ENCODE results near the gene UBE2QL1.

DNA sequence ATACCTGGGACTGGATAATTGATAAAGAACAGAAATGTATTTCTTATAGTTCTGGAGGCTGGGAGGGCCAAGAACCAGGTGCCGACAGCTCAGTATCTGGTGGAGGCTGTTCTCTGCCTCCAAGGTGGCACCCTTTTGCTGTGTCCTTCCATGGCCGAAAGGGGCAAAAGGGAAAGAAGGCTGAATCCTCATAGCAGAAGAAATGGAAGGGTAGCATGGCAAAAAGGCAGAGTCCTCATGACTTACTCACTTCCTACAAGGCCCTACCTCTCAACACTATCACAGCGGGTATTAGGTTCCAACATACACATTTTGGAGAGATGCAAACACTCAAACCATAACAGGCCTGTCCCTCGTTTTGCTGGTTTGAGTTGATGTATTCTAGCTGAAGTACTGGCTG, 45.2 kb upstream of the UBE2QL1 start:
- TF ChIP-seq, protein P1, sequence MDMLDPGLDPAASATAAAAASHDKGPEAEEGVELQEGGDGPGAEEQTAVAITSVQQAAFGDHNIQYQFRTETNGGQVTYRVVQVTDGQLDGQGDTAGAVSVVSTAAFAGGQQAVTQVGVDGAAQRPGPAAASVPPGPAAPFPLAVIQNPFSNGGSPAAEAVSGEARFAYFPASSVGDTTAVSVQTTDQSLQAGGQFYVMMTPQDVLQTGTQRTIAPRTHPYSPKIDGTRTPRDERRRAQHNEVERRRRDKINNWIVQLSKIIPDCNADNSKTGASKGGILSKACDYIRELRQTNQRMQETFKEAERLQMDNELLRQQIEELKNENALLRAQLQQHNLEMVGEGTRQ (IDR thresholded peaks at IDR 0.05) = no peak
- TF ChIP-seq POLR2AphosphoS2 (conservative IDR thresholded peaks at IDR 0.05; ENCODE audit: low read length) (no peak), EP300 (IDR thresholded peaks at IDR 0.05) (no peak), RFX5 (IDR thresholded peaks at IDR 0.05) (no peak), ZFP36 (IDR thresholded peaks at IDR 0.05; ENCODE audit: borderline replicate concordance, partially characterized antibody) (no peak), ESRRA (IDR thresholded peaks at IDR 0.05; ENCODE audit: borderline replicate concordance, low read length) (no peak)
- TF ChIP-seq, protein P2, sequence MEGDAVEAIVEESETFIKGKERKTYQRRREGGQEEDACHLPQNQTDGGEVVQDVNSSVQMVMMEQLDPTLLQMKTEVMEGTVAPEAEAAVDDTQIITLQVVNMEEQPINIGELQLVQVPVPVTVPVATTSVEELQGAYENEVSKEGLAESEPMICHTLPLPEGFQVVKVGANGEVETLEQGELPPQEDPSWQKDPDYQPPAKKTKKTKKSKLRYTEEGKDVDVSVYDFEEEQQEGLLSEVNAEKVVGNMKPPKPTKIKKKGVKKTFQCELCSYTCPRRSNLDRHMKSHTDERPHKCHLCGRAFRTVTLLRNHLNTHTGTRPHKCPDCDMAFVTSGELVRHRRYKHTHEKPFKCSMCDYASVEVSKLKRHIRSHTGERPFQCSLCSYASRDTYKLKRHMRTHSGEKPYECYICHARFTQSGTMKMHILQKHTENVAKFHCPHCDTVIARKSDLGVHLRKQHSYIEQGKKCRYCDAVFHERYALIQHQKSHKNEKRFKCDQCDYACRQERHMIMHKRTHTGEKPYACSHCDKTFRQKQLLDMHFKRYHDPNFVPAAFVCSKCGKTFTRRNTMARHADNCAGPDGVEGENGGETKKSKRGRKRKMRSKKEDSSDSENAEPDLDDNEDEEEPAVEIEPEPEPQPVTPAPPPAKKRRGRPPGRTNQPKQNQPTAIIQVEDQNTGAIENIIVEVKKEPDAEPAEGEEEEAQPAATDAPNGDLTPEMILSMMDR (IDR thresholded peaks at IDR 0.05) = no peak
- TF ChIP-seq, protein P3, sequence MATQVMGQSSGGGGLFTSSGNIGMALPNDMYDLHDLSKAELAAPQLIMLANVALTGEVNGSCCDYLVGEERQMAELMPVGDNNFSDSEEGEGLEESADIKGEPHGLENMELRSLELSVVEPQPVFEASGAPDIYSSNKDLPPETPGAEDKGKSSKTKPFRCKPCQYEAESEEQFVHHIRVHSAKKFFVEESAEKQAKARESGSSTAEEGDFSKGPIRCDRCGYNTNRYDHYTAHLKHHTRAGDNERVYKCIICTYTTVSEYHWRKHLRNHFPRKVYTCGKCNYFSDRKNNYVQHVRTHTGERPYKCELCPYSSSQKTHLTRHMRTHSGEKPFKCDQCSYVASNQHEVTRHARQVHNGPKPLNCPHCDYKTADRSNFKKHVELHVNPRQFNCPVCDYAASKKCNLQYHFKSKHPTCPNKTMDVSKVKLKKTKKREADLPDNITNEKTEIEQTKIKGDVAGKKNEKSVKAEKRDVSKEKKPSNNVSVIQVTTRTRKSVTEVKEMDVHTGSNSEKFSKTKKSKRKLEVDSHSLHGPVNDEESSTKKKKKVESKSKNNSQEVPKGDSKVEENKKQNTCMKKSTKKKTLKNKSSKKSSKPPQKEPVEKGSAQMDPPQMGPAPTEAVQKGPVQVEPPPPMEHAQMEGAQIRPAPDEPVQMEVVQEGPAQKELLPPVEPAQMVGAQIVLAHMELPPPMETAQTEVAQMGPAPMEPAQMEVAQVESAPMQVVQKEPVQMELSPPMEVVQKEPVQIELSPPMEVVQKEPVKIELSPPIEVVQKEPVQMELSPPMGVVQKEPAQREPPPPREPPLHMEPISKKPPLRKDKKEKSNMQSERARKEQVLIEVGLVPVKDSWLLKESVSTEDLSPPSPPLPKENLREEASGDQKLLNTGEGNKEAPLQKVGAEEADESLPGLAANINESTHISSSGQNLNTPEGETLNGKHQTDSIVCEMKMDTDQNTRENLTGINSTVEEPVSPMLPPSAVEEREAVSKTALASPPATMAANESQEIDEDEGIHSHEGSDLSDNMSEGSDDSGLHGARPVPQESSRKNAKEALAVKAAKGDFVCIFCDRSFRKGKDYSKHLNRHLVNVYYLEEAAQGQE (IDR thresholded peaks at IDR 0.05) = no peak
